Measurements from ENCODE around the gene SLC6A3.
"Not testable (repeated sequence)": the region's sequence is repeated elsewhere in the genome, so short reads cannot be mapped to it uniquely, and the experiment has no call there.

Gene SLC6A3

DNA sequence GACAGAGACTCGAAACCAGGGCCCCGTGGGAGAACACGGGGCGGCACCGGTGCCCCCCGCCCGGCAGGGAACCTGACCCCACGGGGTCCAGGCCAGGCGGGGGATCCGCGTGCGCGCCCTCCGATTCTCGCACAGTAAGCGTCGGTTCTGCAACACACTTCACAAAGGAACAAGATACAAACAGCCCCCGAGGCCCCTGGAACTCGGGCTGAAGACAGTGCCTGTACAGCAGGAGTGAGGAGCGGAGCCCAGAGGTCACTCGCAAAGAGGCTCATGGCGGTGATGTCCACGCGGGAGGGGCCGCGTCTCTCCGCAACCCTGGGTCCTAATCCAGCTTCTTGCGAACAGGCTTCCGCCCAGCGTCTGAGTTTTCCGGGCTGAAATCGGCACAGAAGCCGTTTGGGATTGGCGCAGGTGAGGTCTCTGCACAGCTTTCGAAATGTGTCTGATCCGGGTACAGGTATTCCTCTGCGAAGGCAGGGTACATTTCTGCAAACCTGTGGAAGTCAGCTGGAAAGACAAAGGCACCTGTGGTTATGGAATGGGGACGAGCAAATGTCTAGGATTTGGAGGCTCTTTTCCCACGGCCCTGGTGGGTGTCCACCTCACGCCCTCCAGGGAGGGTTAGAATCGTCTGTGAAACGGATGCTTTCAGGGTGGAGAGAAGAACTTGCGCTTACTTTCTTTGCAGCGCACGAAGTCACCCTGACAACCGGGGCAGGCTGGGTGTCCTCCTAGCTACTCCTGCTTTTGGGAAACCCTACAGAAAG is 18.3 kb upstream of the SLC6A3 start:
- DNase-seq, result no peak

DNA sequence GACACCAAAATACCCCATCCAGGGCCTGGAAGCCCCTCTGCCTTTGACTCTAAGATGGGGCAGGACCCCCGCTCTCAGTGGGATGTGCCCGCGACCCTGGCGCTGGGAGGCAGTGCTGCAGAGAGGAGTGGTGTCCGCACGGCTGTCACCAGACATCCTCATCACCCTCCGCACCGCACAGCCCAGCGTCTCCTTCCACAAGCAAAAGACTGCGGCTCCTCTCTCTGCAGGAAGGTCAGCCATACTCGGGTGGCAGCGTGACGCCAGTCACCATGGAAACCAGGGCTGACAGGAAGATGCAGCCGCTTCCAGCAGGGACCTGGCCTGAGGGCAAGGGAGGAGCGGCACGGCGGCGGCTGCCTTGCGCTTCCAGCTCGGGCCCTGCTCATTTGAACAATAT is 17.1 kb upstream of the SLC6A3 start:
- DNase-seq, result no peak

DNA sequence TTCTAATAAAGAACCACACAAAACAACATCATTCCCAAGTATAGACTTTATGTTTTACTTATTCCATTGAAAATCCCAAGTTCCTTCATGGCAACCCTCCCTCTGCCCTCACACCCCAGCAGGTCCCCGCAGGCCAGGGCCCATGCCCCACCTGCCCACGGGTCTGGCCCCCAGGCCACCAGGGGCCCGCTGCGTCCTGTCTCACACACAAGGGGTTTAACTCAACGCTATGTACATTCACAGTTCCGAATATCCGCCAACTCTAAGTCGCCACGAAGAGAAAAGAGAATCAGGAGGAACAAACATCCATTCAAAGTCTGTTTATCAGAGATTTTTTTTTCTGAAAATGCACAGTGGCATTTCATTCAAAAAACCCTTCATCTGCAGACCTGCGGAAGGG is 16.2 kb upstream of the SLC6A3 start:
- no peak for DNase-seq

GRCh38 chr5:1460054-1460682 is 14.9 kb upstream of the SLC6A3 start:
- no peak for DNase-seq

DNA sequence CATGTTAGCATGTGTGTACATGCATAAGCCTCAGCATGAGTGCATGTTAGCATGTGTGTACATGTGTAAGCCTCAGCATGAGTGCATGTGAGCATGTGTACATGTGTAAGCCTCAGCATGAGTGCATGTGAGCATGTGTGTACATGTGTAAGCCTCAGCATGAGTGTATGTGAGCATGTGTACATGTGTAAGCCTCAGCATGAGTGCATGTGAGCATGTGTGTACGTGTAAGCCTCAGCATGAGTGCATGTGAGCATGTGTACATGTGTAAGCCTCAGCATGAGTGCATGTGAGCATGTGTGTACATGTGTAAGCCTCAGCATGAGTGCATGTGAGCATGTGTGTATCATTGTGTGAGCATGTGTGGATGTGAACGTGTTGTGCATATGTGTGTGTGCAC is 14.2 kb upstream of the SLC6A3 start:
- DNase-seq, result not testable (repeated sequence)

DNA sequence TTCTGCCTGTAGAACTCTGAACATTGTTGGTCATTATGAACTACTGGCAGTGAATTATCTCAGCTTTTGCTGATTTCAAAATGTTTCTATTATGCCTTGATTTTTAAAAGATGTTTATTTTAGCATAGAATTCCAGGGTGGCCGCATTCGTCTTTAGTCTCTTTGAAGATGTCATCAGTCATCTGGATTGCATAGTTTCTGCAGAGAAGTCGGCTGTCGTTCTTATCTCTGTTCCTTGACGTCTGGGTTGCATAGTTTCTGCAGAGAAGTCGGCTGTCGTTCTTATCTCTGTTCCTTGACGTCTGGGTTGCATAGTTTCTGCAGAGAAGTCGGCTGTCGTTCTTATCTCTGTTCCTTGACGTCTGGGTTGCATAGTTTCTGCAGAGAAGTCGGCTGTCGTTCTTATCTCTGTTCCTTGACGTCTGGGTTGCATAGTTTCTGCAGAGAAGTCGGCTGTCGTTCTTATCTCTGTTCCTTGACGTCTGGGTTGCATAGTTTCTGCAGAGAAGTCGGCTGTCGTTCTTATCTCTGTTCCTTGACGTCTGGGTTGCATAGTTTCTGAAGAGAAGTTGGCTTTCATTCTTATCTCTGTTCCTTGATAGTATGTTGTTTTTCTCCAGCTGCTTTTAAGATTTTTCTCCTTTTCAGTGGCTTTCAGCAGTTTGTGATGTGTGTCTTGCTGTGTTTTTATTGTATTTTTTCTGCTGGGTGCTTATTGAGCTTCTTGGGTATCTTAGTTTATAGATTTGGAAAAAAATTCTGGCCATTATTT is 11.1 kb upstream of the SLC6A3 start:
- DNase-seq, result not testable (repeated sequence)

GRCh38 chr5:1453613-1454012 is 8.4 kb upstream of the SLC6A3 start:
- no peak for DNase-seq

DNA sequence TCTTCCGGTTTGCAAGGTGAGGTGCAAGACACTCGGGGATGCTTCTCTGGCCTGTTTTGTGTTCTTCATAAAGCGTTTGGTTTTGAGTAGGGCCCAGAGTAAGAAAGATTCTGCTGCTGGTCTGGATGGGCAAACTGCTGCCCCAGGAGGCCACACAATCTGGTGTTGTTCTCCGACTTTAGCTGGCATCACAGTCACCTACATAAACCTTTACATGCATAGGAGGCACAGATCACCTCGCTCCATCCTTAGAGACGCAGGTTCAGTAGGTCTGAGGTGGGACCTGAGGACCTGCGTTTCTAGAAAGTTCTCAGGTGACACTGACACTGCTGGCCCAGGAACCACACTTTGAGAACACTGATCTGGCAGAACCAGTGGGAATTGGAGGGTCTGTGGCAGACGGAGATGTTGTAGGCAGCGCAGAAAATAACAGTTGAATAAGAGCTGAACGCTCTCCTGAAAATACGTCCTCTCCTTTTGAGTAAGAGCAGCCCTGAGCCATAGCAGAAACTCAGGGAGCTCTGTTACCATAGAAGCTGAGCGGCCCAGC is 3.9 kb upstream of the SLC6A3 start:
- no peak for DNase-seq

- no peak for DNase-seq
Observed at GRCh38 chr5:1448511-1449011, 3.3 kb upstream of the SLC6A3 start.

GRCh38 chr5:1447671-1448361 is 2.6 kb upstream of the SLC6A3 start:
- no peak for DNase-seq

DNA sequence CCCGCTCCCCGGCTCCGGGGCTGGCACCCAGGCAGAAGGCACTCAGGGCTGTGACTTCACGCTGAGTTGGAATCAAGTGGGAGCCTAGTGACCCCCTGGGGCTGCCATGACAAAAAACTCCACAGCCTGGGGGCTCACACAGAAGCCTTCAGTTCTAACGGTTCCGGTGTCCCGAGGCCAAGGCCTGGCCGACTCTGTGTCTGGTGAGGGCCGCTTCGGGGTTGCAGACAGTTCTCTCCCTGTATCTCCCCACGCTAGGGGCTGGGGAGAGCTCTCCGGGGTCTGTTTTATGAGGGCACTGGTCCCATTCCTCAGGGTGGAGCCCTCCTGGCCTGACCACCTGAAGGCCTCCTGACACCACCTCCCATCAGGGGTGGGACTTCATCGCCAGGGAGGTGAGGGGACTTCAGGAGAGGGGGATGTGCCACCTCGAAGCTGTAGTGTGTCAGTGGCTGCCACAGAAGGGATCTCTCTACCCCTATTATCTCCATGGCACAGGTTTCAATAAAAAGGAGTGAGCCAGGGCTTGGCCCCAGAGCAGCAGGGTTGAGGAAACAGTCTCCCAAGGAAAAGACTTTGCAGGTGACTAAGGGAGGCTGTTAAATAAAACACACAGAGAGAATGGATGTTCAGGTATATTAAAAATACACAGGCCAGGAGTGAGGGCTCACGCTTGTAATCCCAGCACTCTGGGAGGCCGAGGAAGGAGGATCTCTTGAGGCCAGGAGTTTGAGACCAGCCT is 1.5 kb upstream of the SLC6A3 start:
- DNase-seq, result no peak

DNA sequence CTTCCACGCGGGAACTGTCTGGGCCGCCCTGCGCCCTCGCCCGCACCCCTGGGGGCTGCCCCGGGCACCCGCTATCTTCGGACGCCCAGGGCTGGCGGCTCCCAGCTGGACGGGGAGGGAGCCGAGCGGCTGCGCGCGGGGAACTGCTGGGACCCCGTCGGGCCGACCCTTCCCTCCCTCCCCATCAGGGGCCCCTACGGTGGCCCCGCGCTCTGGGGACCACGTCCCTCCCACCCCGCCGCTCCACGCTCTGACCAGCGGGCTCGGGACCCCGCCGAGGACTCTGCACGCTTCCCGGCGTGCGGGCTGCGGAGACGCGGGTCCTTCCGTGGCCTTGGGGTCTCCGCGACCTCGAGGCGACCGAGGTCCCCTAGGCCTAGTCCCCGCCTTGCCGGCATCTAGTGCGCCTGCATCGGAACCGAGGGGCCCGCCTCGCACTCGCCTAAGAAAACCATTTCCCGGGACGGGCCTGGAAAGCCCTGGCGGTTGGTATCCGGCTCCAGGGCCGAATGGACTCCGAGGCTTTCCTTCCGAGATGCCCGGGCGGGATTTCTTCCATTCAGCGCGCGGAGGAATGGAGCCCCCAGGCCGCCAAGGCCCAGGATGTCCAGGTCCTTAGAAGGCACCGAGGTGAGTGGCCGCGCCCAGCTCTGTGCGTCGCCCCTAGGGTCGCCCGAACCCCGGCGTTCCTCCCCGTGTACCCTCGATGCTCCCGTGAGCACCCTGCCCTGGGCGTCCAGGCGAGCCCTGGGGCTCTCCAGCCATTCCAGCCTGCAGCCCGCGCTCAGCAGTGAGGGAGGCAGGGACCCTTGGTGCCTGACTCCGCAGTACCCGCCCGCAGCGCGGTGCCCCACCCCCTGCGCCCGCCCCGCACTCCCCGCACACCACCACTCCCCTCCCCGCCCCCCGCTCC is 705 bp upstream of the SLC6A3 start:
- DNase-seq, result no peak

DNA sequence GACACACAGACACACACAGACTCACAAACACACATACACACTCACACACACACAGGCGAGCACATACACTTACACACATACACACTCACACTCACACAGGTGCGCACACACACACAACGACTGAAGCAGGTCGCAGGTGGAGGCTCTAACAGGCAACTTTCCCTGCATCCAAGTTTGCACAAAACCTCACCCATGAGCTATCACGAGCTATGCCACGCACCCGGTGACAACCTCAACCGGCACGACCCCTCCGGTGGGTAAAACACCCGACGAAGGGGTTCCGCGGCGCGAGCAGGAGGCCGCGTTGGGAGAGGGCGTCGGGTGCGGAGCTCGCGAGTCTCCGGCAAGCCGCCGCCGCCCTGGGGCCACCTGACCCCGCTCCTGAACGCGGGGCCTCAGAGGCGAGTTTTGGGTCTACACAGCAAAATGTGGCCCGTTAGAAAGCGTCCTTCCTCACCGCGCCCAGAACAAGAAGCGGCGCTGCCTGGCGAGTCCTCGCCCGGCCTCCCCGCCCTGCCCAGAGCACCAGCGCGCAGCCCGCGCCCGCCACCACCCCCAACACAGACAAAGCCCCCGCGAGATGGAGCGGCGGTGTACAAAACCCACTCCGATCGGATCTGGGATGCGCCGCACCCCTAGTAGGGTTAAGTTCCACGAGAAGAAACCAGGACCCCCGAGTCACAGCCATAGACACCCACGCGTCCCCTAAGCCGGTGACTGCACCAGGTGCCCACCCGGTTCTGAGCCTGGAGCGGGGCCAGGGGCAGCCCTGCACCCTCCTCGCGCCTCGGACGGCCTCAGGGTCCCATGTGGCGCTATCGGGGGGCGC is 665 bp downstream of the SLC6A3 start:
- no peak for DNase-seq

- no peak for DNase-seq
Observed at GRCh38 chr5:1443991-1444360, 1.3 kb downstream of the SLC6A3 start.

- no peak for DNase-seq
Observed at GRCh38 chr5:1443171-1443570, 2.1 kb downstream of the SLC6A3 start.

GRCh38 chr5:1442222-1443145 is 2.8 kb downstream of the SLC6A3 start:
- DNase-seq, result no peak

DNA sequence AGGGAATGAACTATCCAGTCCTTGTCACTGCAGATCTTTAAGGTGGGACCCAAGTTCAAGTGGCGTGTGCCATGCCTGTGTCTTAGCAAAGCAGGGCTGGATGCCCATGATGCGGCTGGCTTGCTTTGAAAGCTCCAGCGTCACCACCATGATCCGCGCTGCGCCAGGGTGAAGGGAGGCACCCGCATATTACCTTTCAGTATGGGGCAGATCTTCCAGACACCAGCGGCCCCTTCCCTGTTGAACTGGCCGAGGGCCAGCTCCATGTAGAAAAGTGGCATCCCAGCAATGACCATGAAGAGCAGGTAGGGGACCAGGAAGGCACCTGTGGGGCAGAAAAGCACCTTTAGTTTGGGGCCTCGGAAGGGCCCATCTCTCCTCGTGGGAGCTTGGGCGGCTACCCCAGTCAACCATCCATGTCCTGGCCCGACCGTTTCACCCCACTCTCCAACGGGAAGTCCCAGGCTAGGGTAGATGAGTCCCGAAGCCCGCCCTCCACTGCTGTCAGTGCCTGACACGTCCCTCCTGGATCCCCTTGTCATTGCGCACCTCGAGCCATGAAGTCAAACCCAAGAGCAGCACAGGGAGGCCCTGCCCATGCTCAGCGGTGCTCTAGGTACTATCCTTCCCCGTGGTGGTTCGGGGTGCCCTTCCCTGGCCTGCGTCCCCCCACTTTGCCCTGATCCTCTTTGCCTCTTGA is 3.9 kb downstream of the SLC6A3 start:
- no peak for DNase-seq

- no peak for DNase-seq
Observed at GRCh38 chr5:1440098-1440493, 5.1 kb downstream of the SLC6A3 start.

Data from DMS 273 treated with DMSO at 0.1 percent for 48 hours (cell line).